Measurements from ENCODE around the gene KCNV2.

Gene KCNV2

DNA sequence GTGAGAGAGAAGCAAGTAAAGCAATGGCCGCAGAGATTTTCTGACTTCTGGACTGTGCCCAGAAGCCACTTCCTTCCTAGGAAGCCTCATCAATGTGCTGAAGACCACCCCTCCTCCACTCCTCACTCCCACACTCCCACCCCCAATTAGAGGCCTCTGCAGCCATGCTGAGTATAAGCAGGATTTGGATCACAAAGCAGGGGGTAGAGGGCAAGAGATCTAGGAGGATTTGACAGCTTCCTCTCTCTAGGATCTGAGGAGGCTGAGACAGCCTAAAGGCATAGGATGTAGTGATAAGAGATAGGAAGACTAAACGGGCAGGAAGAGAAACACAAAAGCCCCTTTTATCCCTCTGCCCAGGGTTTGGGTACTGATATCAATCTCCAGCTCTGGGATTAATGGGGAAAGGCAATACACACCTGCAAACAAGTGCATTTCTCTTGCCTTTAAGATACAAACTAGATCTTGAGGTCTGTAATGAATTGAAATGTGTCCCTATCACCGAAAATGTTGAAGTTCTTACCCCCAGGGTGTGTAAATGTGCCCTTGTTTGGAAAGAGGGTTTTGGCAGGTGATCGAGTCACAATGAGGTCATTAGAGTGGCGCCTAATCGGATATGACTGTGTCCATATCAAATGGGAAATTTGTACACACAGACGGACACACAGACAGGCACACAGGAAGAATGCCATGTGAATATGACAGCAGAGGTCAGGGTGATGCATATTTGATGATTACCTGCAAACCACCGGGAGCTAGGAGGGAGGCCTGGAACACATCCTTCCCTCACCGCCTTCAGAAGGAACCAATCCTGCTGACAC, 28.5 kb downstream of the KCNV2 start:
- Histone ChIP-seq H3K4me2 (ENCODE audit: low read length) (no peak overlapping the region), H4K20me1 (ENCODE audit: insufficient read depth, low read length) (no peaks in the 10 kb centered on the region), H3K36me3 (ENCODE audit: insufficient read depth, low read length) (peaks cover 21% of the 10 kb centered on the region; the same call in 1 of the 2 replicates), H3K4me1 (ENCODE audit: insufficient read depth, low read length, severe bottlenecking) (no peaks in the 10 kb centered on the region), H3F3A (ENCODE audit: insufficient read depth, low read length) (no peaks in the 10 kb centered on the region), H3K4me3 (ENCODE audit: low read depth, low read length, poor library complexity, severe bottlenecking) (no peak overlapping the region), H2AFZ (ENCODE audit: low read length) (no peak overlapping the region), H3K27me3 (ENCODE audit: insufficient read depth, low read length) (no peaks in the 10 kb centered on the region), H3K9me3 (ENCODE audit: low read length) (no peaks in the 10 kb centered on the region), H3K79me2 (ENCODE audit: insufficient read depth, low read length) (no peaks in the 10 kb centered on the region), H3K9me2 (ENCODE audit: low read depth, low read length) (no peaks in the 10 kb centered on the region), H3K27ac (ENCODE audit: low read depth, low read length, poor library complexity, severe bottlenecking) (no peak overlapping the region), H3K9ac (ENCODE audit: low read length) (no peak overlapping the region)
- no peak for TF ChIP-seq EZH2 (IDR thresholded peaks at IDR 0.05; ENCODE audit: borderline replicate concordance, low read length)
- TF ChIP-seq, protein P1, sequence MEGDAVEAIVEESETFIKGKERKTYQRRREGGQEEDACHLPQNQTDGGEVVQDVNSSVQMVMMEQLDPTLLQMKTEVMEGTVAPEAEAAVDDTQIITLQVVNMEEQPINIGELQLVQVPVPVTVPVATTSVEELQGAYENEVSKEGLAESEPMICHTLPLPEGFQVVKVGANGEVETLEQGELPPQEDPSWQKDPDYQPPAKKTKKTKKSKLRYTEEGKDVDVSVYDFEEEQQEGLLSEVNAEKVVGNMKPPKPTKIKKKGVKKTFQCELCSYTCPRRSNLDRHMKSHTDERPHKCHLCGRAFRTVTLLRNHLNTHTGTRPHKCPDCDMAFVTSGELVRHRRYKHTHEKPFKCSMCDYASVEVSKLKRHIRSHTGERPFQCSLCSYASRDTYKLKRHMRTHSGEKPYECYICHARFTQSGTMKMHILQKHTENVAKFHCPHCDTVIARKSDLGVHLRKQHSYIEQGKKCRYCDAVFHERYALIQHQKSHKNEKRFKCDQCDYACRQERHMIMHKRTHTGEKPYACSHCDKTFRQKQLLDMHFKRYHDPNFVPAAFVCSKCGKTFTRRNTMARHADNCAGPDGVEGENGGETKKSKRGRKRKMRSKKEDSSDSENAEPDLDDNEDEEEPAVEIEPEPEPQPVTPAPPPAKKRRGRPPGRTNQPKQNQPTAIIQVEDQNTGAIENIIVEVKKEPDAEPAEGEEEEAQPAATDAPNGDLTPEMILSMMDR (IDR thresholded peaks at IDR 0.05; ENCODE audit: low read length): no peak

DNA sequence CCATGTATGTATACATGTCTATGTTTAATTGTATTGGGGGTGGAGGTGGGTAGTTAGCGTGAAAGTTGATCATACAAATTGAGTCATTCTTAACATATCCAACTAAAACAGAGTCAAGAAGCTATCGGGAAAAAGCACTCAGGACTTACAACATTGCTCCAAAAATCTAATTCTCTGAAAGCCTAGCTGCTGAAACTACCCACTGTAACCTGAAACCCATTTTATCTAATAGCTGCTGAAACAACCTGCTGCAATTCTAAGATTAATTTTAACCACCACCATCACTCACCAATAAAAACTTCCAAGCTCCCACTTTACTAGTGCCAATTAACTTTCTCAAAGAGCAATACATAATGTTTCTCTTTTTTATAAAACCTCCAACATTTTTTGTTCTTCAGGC, 32.2 kb downstream of the KCNV2 start:
- no peaks in the 10 kb centered on the region for H3F3A ChIP-seq (ENCODE audit: insufficient read depth, low read length)
- H3K79me2 ChIP-seq (ENCODE audit: insufficient read depth, low read length): no peaks in the 10 kb centered on the region
- H3K36me3 ChIP-seq (ENCODE audit: insufficient read depth, low read length): peaks cover 46% of the 10 kb centered on the region
- H3K4me3 ChIP-seq (ENCODE audit: low read depth, low read length, poor library complexity, severe bottlenecking): no peak overlapping the region
- H3K27ac ChIP-seq (ENCODE audit: low read depth, low read length, poor library complexity, severe bottlenecking): no peak overlapping the region
- no peak overlapping the region for H2AFZ ChIP-seq (ENCODE audit: low read length)
- no peaks in the 10 kb centered on the region for H3K9me2 ChIP-seq (ENCODE audit: low read depth, low read length)
- H3K4me2 ChIP-seq (ENCODE audit: low read length): no peak overlapping the region
- H3K4me1 ChIP-seq (ENCODE audit: insufficient read depth, low read length, severe bottlenecking): no peaks in the 10 kb centered on the region
- H4K20me1 ChIP-seq (ENCODE audit: insufficient read depth, low read length): no peaks in the 10 kb centered on the region
- H3K9ac ChIP-seq (ENCODE audit: low read length): no peak overlapping the region
- no peaks in the 10 kb centered on the region for H3K27me3 ChIP-seq (ENCODE audit: insufficient read depth, low read length)
- TF ChIP-seq, protein P1 (IDR thresholded peaks at IDR 0.05; ENCODE audit: low read length): no peak
- TF ChIP-seq EZH2 (IDR thresholded peaks at IDR 0.05; ENCODE audit: borderline replicate concordance, low read length): no peak
- no peaks in the 10 kb centered on the region for H3K9me3 ChIP-seq (ENCODE audit: low read length)

DNA sequence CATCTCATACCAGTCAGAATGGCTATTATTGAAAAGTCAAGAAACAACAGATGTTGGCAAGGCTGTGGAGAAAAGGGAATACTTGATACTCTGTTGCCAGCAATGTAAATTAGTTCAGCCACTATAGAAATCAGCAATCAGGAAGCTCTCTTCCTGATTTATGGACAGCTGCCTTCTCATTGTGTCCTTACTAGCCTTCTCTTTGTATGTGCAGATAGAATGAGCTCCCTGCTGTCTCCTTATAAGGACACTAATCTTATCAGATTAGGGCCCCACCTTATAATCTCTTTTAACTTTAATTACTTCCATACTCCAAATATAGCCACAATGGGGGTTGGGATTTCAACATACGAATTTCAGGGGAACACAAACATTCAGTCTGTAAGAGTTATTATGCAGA, 38.0 kb downstream of the KCNV2 start:
- H3K4me2 ChIP-seq (ENCODE audit: low read length): no peak overlapping the region
- no peaks in the 10 kb centered on the region for H3F3A ChIP-seq (ENCODE audit: insufficient read depth, low read length)
- no peak overlapping the region for H3K4me3 ChIP-seq (ENCODE audit: low read depth, low read length, poor library complexity, severe bottlenecking)
- H3K27me3 ChIP-seq (ENCODE audit: insufficient read depth, low read length): no peaks in the 10 kb centered on the region
- H2AFZ ChIP-seq (ENCODE audit: low read length): no peak overlapping the region
- no peak overlapping the region for H3K9ac ChIP-seq (ENCODE audit: low read length)
- no peaks in the 10 kb centered on the region for H3K9me3 ChIP-seq (ENCODE audit: low read length)
- TF ChIP-seq, protein P1 (IDR thresholded peaks at IDR 0.05; ENCODE audit: low read length): no peak
- TF ChIP-seq EZH2 (IDR thresholded peaks at IDR 0.05; ENCODE audit: borderline replicate concordance, low read length): no peak
- H4K20me1 ChIP-seq (ENCODE audit: insufficient read depth, low read length): no peaks in the 10 kb centered on the region
- H3K79me2 ChIP-seq (ENCODE audit: insufficient read depth, low read length): no peaks in the 10 kb centered on the region
- peaks cover 51% of the 10 kb centered on the region for H3K36me3 ChIP-seq (ENCODE audit: insufficient read depth, low read length)
- no peaks in the 10 kb centered on the region for H3K4me1 ChIP-seq (ENCODE audit: insufficient read depth, low read length, severe bottlenecking)
- H3K27ac ChIP-seq (ENCODE audit: low read depth, low read length, poor library complexity, severe bottlenecking): no peak overlapping the region
- H3K9me2 ChIP-seq (ENCODE audit: low read depth, low read length): no peaks in the 10 kb centered on the region

Data from OCI-LY1 (cell line).